ENCODE results near the gene CADPS. TPM values are rescaled to one million over a fixed set of nuclear protein-coding genes. Genes with fewer than 3 reads are reported as not detected.

CADPS gene
- polyA plus RNA-seq, 1 donor from 2014 or later, result 118 TPM

DNA sequence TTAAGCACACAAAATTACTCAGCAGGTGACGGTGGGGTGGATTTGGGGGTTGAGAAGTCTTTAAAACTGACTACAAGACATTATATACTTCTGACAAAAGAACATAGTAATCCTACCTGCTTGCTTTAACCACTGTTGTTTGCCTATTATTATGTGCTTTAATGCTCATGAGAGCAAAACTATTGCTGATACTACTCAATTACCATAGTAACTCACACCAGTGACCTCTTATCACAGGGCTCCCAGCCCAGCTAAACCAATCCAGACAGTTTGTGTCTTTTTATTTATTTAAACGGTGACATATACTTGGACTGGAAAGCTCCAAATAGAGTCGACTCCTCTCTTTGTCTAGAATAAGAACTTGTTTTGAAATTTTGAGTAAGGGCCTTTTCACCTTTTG lies 459.1 kb downstream of the CADPS start:
- Histone ChIP-seq H3K27ac (ENCODE audit: low read length) (no peak overlapping the region), H3F3A (ENCODE audit: insufficient read depth, low read length, poor library complexity, severe bottlenecking) (peaks cover 4% of the 10 kb centered on the region), H3K9ac (ENCODE audit: low read length) (no peak overlapping the region), H2AFZ (ENCODE audit: low read depth, low read length) (no peak overlapping the region), H3K9me3 (ENCODE audit: low read length) (no peaks in the 10 kb centered on the region), H3K79me2 (replicated peaks; ENCODE audit: insufficient read depth, low read length) (no peaks in the 10 kb centered on the region), H3K4me2 (ENCODE audit: low read length) (no peak overlapping the region), H3K27me3 (ENCODE audit: insufficient read depth, low read depth, low read length) (no peaks in the 10 kb centered on the region), H3K4me3 (ENCODE audit: low read length) (no peak overlapping the region), H3K9me2 (ENCODE audit: insufficient read depth, low read length) (no peaks in the 10 kb centered on the region), H4K20me1 (ENCODE audit: insufficient read depth) (no peaks in the 10 kb centered on the region), H3K36me3 (ENCODE audit: insufficient read depth, low read length) (no peaks in the 10 kb centered on the region)
- TF ChIP-seq MXI1 (conservative IDR thresholded peaks at IDR 0.05; ENCODE audit: poor library complexity, severe bottlenecking) (no peak), TAF1 (IDR thresholded peaks at IDR 0.05; ENCODE audit: low read depth) (no peak)
- TF ChIP-seq, protein P1, sequence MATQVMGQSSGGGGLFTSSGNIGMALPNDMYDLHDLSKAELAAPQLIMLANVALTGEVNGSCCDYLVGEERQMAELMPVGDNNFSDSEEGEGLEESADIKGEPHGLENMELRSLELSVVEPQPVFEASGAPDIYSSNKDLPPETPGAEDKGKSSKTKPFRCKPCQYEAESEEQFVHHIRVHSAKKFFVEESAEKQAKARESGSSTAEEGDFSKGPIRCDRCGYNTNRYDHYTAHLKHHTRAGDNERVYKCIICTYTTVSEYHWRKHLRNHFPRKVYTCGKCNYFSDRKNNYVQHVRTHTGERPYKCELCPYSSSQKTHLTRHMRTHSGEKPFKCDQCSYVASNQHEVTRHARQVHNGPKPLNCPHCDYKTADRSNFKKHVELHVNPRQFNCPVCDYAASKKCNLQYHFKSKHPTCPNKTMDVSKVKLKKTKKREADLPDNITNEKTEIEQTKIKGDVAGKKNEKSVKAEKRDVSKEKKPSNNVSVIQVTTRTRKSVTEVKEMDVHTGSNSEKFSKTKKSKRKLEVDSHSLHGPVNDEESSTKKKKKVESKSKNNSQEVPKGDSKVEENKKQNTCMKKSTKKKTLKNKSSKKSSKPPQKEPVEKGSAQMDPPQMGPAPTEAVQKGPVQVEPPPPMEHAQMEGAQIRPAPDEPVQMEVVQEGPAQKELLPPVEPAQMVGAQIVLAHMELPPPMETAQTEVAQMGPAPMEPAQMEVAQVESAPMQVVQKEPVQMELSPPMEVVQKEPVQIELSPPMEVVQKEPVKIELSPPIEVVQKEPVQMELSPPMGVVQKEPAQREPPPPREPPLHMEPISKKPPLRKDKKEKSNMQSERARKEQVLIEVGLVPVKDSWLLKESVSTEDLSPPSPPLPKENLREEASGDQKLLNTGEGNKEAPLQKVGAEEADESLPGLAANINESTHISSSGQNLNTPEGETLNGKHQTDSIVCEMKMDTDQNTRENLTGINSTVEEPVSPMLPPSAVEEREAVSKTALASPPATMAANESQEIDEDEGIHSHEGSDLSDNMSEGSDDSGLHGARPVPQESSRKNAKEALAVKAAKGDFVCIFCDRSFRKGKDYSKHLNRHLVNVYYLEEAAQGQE (IDR thresholded peaks at IDR 0.05; ENCODE audit: borderline replicate concordance), result no peak

DNA sequence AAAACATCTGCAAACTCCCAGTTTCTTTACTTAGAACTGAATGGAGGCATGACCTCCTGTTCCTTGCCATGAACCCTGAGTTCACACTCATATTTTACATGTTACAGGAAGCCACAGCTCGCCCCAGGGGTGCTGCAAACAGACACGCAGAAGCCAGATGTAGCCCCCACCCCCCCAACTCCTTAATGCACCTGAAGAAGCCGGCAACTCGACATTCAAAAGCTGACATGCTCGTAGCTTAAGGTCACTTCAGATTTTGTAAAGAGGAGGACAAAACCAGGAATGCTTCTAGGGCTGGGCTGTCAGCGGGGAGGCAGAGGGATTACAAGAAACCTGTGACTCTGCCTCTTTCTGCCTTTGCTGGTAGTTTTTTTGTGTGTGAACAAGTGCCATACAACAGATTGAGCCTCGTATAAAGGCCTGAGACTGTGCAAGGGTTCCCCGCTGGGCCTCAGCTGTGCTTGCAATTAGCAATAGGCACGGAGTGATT lies 459.9 kb downstream of the CADPS start:
- no peak overlapping the region for H2AFZ ChIP-seq (ENCODE audit: low read depth, low read length)
- TF ChIP-seq, protein P1 (IDR thresholded peaks at IDR 0.05; ENCODE audit: borderline replicate concordance), result no peak
- no peak for TF ChIP-seq POLR2AphosphoS5 (IDR thresholded peaks at IDR 0.05)
- TF ChIP-seq EP300 (conservative IDR thresholded peaks at IDR 0.05; ENCODE audit: poor library complexity, severe bottlenecking), result no peak
- TF ChIP-seq MXI1 (conservative IDR thresholded peaks at IDR 0.05; ENCODE audit: poor library complexity, severe bottlenecking), result no peak
- TF ChIP-seq, protein P2, sequence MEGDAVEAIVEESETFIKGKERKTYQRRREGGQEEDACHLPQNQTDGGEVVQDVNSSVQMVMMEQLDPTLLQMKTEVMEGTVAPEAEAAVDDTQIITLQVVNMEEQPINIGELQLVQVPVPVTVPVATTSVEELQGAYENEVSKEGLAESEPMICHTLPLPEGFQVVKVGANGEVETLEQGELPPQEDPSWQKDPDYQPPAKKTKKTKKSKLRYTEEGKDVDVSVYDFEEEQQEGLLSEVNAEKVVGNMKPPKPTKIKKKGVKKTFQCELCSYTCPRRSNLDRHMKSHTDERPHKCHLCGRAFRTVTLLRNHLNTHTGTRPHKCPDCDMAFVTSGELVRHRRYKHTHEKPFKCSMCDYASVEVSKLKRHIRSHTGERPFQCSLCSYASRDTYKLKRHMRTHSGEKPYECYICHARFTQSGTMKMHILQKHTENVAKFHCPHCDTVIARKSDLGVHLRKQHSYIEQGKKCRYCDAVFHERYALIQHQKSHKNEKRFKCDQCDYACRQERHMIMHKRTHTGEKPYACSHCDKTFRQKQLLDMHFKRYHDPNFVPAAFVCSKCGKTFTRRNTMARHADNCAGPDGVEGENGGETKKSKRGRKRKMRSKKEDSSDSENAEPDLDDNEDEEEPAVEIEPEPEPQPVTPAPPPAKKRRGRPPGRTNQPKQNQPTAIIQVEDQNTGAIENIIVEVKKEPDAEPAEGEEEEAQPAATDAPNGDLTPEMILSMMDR (IDR thresholded peaks at IDR 0.05; ENCODE audit: poor library complexity, severe bottlenecking), result no peak
- no peak for TF ChIP-seq EZH2 (IDR thresholded peaks at IDR 0.05; ENCODE audit: borderline replicate concordance, insufficient read depth, low read length, poor library complexity, severe bottlenecking)
- no peak for TF ChIP-seq RAD21 (conservative IDR thresholded peaks at IDR 0.05)
- TF ChIP-seq SMC3 (conservative IDR thresholded peaks at IDR 0.05; ENCODE audit: poor library complexity), result no peak
- TF ChIP-seq TAF1 (IDR thresholded peaks at IDR 0.05; ENCODE audit: low read depth), result no peak
- H3K36me3 ChIP-seq (ENCODE audit: insufficient read depth, low read length), result no peaks in the 10 kb centered on the region
- H3K9me2 ChIP-seq (ENCODE audit: insufficient read depth, low read length), result no peaks in the 10 kb centered on the region
- no peaks in the 10 kb centered on the region for H3K79me2 ChIP-seq (replicated peaks; ENCODE audit: insufficient read depth, low read length)
- H3K4me2 ChIP-seq (ENCODE audit: low read length), result peak overlapping the region; percentile 18
- H3F3A ChIP-seq (ENCODE audit: insufficient read depth, low read length, poor library complexity, severe bottlenecking), result peaks cover 4% of the 10 kb centered on the region
- H3K27me3 ChIP-seq (ENCODE audit: insufficient read depth, low read depth, low read length), result no peaks in the 10 kb centered on the region
- no peaks in the 10 kb centered on the region for H3K9me3 ChIP-seq (ENCODE audit: low read length)
- peak overlapping the region; percentile 34 for H3K4me3 ChIP-seq (ENCODE audit: low read length)
- peak overlapping the region; percentile 3 for H3K9ac ChIP-seq (ENCODE audit: low read length)
- no peak overlapping the region for H3K27ac ChIP-seq (ENCODE audit: low read length)
- H4K20me1 ChIP-seq (ENCODE audit: insufficient read depth), result no peaks in the 10 kb centered on the region

All from neural cell (in vitro differentiated cells).